ENCODE data around the gene SH3D19.
"Not testable (repeated sequence)": the region's sequence is repeated elsewhere in the genome, so short reads cannot be mapped to it uniquely, and the experiment has no call there.

The SH3D19 gene

DNA sequence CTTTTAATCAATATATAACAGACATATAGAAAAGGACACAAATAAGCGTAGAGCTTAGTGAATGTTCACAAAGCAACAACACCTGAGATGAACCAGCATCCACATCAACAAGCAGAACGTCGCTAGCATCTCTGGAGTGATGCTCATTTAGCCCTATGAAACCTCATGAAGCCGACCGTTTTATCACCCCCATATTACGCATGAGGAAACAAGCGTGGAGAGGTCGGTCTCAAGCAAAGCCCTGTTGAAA lies 226.5 kb downstream of the SH3D19 start:
- DNase-seq (ENCODE audit: low read depth in 2 of 2): no peak

GRCh38 chr4:151097759-151098158 lies 227.6 kb downstream of the SH3D19 start:
- no peak for DNase-seq (ENCODE audit: low read depth in 2 of 2)

DNA sequence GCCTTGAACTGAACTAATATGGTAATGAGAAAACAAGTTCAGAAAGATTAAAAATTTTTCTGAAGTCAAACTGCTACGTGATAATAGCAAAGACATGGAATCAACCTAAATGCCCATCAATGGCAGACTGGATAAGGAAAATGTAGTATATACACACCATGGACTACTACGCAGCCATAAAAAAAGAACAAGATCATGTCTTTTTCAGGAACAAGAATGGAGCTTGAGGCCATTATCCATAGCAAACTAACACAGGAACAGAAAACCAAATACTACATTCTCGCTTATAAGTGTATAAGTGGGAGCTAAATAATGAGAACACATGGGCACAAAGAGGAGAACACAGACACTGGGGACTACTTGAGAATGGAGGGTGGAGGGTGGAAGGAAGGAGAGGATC lies 230.3 kb downstream of the SH3D19 start:
- no peak for DNase-seq (ENCODE audit: low read depth in 2 of 2)

- DNase-seq (ENCODE audit: low read depth in 2 of 2): no peak
Observed at GRCh38 chr4:151094290-151094751, 231.1 kb downstream of the SH3D19 start.

DNA sequence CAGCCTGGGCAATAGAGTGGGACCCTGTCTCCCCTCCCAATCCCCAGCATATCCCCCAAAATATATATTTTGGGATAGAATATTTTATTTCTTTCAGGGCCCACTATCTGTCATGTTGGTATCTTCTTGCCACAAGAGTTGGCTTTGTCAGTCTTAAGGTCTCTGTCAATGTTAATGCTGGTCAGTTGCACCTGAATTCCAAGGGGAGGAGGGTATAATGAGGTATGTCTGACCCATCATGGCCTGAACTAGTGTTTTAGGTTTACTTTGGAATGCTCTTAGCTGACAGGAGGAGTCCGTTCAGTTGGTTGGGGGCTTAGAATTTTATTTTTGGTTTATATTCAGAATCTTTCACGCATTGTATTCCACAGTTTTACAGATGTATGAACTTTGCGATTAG lies 232.2 kb downstream of the SH3D19 start:
- DNase-seq (ENCODE audit: low read depth in 2 of 2): no peak

GRCh38 chr4:151092488-151092887 lies 232.9 kb downstream of the SH3D19 start:
- no peak for DNase-seq (ENCODE audit: low read depth in 2 of 2)

GRCh38 chr4:151091047-151091446 lies 234.4 kb downstream of the SH3D19 start:
- no peak for DNase-seq (ENCODE audit: low read depth in 2 of 2)

DNA sequence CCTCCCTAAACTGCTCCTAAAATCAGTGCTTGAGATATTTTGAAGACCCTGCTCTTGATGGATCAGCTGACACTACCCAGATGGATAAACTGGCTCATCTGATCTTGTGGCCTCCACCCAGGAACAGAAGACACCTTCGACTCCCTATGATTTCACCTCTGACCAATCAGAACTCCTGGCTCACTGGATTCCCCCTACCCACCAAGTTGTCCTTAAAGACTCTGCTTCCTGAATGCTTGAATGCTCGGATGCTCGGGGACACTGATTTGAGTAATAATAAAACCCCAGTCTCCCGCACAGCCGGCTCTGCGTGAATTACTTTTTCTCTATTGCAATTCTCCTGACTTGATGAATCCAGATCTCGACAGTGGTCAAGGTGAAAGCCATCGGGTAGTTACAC lies 237.9 kb downstream of the SH3D19 start:
- DNase-seq (ENCODE audit: low read depth in 2 of 2): no peak

DNA sequence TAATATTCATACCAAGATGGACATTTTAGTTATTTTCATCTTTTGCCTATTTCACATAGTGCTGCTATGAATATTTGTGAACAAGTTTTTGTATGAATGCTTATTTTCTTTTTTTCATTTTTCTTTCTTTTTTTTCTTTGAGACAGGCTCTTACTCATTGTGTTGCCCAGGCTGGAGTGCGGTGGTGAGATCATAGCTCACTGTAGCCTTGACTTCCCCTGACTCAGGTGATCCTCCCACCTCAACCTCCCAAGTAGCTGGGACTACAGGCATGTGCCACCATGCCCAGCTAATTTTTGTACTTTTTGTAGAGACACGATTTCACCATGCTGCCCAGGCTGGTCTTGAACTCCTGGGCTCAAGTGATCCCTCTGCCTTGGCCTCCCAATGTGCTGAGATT lies 247.4 kb downstream of the SH3D19 start:
- DNase-seq (ENCODE audit: low read depth in 2 of 2): not testable (repeated sequence)

DNA sequence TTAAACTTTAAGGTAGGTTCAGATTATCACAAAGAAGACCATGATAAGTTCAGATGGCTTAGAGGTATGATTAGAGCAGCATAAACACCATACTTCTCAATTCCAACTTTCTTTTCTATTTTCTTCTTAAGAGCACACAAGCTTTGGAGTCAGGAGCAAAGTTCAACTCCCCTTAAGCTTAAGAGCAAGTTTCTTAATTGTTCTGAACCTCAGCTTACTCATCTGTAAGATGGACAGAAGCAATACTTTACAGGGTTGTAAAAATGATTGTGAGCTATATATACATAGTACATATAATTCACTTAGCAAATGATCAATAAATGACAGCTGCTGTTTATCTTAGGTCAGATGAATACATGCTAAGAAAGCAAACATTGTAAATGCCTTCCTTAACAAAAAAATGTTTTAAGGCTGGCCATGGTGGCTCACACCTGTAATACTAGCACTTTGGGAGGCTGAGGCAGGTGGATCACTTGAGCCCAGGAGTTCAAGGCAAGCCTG lies 250.9 kb downstream of the SH3D19 start:
- no peak for DNase-seq (ENCODE audit: low read depth in 2 of 2)

Data from stimulated activated CD8-positive, alpha-beta memory T cell treated with anti-CD3 and anti-CD28 coated beads, Interleukin-2, amount 100 ng/mL, for 1 hour (primary cell).